GM21381 (cell line): ENCODE measurements around the gene OLFML1.

Experiments
- ATAC-seq: cut with Tn5 transposase; IDR thresholded peaks from one replicate; pipeline ENCODE4 v1.9.1; 2021; ENCODE audit warnings: mild to moderate bottlenecking, moderate library complexity; ENCODE audit not compliant: unreplicated experiment

Gene OLFML1

DNA sequence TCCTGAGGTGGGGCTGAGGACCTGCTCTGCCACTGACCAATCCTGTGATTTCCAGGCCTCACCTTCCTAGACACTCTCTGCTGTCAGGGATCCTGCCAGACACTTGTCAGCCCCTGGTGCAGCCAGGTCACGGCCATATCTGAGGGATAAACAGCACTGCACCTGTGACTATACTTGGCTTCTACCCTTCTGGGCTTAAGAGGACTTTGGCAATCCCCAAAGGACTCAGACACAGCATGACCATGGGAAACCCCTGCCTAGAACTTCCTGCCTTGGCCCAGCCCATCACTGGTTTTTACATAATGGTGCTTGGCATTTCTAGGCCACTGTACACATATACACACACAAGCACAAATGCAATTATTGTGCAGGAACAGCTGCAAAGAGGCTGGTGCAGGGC lies 11.6 kb upstream of the OLFML1 start:
- ATAC-seq: peak; percentile 83

DNA sequence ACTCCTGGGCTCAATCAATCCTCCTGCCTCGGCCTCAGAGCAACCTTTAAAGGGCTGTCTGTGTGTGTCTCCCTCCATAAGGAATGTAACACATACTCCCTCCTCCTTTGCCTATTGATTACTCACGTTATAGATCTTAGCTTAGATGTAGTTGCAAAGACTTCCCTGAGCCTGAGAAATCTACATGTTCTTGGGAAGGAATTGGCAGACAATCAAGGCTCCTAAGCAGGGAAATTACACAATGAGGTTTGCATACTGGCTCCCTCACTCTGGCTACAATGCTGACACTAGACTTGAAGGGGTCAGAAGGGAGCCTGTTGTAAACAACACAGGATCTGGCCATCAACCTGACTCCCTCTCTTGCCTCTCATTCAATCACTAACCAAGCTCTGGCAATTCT lies 5.2 kb upstream of the OLFML1 start:
- ATAC-seq: no peak

DNA sequence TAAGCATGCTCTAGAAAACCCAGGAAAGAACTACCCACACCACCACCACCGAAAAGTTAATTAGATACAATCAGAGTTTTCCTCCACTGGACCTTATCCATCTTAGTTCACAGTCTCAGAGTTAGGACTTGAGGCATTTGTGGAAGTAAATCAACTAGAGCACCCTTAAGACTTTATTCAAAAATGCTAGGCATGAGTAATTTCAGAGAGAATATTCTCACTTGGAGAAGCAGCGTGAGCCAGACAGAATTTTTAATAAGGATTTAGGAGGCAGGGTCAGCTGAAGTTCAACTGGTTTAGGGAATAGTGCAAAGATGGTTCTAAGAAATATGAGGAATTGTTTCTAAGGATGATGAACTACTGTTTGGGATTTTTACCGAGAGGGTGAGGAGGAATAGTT lies 1.2 kb upstream of the OLFML1 start:
- no peak for ATAC-seq

DNA sequence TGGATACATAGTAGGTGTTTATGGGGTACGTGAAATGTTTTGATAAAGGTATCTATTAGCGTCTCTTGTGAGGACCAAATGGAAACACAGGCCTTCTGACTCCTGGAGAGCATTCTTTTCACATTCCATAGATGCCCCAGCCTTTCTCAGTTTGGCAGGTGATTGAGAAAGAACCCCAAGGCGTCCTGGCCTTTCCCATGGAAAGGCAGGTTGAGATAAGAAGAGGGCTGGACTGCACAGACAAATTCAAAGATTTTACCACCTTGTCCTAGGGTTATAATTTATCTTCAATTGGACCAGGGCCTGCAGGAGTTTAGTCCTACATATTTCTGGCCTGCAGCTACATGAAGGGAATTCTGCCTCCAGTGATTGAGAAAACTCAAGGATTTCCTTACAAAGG lies 661 bp upstream of the OLFML1 start:
- ATAC-seq: no peak

DNA sequence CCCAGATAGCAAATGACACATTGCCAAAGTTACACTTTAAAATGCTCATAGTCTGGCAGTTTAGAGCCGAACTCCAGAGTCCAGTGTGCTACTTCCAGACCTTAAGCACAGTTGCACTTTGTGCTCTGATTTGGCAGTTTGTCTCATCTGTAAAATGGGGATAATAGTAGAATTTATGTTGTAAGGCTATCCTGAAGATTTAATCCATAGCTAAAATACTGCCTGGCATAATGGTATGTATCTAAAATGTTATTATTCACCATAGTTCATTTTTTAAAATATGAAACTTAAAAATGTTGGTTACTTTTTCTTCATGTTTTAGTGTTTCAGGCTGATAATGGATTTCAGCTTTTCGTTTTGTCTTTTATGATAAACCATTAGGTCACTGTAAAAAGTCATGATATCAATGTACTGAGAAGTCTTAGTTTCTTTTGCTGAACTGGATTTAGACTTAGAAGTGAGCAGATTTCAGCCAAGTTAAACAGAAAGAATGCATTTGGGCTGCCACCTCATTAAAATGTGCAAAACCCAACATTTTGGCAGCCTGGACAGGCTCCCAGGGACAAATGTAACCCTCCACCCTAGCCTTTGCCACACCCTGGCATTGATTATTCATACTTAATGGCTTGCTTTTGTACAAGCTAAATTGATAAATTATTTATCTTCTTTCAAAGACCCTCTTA lies 933 bp downstream of the OLFML1 start:
- ATAC-seq: no peak

DNA sequence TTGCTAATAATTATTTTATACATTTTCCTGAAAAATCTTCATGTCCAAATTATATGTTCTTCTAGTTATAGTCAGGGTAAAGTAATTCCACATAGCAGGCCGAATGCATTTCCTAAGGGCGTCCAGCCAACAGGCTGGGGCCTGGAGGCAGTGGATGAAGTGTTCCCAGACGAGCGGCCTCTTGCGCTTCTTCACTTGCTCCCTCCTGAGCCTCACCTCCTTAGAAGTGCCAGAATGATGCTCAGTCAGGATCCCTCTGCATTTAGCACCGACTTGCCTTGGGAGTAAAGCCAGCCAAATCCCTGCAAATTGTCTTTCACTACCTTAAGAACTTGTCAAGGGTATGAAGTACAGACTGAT lies 1.5 kb downstream of the OLFML1 start:
- ATAC-seq: no peak

DNA sequence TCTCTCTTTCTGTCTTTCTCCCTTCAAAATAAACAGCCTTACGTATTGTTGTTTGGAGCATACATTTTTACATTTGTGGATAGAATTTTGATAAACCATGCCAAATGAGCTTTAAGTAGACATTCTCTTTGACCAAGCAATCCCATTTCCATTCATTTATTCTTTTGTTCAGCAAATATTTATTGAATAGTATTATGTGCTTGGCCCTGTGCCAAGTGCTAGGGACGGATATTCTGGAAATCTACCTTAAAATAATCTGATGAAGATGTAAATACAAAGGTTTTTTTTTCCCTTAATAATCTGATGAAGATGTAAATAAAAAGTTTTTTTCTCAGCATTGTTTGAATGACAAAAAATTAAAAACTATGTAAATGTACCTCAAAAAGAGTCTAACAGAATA lies 2.1 kb downstream of the OLFML1 start:
- ATAC-seq: no peak

DNA sequence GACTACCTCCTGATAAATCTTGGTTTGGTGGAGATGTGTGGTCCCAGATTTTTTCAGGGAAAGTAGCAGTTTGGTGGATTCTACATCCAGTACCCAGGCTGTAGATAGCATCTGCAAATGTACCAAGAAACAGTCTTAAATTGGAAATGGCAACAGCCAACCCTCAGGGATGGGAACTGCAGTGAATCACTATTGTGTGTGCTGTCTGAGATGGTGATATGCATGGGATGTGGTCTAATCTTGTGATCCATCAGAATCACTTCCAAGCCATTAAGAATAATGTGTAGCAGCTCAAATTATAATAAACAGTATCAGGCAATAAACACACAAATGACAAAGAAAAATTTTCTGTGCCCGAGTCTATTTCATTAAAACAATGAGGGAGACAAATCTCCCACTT lies 3.4 kb downstream of the OLFML1 start:
- ATAC-seq: no peak

DNA sequence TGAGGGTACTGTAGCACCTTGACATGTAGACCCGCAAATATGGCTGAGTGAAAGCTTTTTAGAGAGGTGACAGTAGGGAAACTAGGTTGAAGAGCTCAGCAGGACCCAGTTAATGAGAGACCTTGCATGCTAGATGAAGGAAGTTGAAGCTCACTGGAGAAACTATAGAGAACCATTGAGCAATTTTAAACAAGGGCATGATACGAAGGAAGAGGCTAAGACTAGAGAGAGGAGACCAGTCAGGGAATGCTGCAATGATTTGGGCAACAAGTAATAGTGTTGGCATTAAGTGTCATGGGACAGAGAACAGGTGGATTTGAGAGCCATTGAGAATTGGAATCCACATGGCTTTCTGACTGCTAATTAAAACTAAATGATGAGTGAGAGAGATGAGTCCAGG lies 4.1 kb downstream of the OLFML1 start:
- ATAC-seq: no peak

DNA sequence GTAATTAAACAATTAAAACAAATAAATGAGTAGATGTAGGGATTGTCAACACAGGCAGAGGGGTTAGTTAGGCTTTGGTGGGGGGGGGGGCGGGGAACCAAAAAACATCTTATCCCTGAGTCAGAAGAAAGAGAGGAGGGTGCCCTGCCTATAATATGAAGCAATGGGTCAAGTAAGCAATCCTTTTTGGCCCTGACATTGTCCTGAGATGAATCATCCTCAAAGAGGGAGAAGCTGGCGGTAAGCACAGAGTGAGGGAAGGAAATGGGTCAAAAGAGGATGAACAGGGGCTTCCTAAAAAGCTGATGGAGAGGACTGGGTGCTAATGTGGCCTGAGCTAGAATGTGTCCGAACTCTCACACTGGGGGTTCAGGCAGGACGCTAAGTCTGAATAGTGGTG lies 4.7 kb downstream of the OLFML1 start:
- no peak for ATAC-seq

DNA sequence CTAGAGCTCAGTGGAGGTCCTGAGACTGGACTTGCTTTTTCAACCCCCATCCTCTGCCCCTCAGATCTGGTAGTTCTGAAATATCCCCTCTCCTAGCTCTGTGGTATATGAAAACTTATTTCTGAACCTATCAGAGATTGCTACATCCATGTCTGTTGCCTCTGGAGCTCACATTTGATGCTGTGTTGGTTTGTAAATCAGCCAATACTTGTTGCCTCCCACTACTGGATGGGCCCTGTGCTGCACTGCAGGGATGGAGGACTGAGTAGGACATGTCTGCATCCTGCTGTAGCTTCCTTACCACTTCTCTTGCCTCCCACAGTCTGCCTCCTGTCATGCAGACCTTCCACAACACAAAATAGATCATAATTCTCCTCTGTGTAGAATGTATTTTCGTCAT lies 5.2 kb downstream of the OLFML1 start:
- no peak for ATAC-seq

DNA sequence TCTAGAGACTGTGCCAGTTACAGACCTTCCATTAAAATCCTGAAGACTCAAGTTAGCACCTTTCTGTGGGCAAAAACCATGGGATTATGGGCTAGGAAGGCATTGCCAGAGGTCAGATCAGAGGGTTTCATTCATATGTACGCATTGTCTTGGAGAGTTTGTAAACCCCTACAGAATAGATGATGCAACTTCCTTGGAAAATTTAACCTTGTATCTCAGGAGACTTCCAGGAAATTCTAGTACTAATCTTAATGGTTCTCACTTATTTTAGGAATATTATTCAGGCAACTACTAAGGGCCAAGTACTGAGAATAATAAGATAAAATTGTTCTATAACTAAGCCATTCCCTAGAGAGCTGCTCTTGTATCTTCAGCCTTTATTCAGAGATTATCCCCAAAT lies 6.9 kb downstream of the OLFML1 start:
- no peak for ATAC-seq

DNA sequence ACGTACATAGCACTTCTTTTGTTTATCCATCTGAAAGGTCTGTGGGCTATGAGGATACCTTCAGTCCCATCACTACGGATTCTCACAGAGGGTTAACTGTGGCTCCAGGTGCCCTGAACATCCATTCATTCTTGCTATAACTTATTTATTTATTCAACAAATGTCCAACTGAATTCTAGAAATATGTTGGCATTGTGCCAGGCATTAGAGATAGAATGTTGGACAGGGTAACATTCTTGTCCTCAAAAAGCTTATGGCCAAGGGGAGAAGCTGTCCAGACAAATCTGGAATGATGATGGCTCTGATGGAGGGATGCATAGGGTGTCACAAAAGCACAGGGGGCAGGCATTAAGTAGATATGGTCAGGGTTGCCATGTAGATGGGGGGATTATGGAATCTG lies 8.4 kb downstream of the OLFML1 start:
- ATAC-seq: no peak

DNA sequence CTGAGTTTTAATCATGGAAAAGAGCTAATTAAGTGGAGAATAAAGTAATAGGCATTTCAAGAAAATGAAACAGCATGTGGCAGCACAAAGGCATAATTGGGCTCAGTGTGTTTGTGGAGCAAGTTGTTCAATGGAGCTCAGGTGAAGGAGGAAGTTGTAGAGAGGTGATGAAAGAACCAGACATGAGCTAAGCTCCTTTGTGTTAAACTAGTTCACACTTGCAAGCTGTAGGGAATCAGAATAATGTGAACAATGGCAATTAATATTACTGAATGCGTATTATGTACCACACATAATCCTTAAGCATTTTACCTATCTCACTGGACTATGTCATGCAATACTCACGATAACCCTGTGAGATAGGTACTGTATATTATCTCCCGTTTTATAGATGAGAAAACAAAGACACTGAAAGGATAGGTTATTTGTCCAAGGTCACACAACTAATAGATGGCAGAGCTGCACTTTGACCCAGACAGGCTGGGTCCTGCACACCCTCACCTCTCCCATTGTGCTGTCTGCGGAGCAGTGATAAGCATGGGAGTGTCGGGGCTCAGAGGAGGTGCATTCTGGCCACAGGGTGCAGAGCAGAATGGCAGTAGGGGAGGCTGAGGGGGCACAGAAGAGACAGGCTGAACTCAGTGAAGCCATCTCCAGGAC lies 8.9 kb downstream of the OLFML1 start:
- no peak for ATAC-seq

DNA sequence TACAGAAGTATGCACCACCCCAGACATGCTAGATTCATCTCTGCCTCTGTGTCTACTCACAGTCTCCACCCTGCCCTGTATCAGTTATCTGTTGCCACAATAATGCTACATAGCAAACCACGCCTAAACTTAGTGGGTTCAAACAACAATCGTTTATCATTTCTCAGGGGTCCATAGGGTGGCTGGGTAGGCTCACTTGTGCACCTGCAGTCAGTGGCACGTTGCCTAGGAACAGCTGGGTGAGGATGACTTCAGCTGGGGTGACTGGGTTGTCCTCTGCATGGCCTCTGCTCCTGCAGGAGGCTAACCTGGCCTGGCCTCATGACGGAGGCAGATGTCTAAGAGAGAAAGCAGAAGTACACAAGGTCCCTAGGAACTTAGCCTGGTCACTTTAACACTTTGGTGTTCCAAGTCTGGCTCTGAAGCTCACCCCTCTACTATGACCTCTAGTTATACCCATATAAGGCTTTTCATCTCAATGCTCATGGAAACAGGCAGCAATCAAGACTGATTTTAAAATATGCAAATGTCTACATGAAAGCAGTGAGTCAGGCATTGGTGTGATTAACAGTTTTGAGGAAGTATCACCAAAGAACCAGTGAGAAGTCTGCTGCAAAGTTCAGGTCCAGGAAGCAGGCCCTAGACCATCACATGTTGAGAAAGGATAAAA lies 10.7 kb downstream of the OLFML1 start:
- ATAC-seq: peak; percentile 94

DNA sequence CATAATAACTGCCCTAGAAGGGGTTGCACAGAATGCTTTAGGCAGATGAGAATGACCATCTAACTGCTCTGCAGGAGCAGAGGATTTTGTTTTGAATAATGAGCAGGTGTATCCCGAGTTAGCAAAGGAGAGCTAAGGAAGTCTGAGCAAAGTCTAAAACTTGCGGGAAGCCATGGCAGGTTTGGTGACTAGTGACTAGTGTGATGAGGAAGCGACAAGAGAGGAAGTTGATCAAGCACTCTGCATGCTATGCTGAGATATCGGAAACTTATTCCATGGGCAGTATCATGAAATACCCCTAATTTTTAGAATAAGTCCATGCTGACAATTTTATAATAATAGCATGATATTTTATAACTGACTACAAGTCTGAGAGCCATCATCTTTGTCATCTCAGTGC lies 12.9 kb downstream of the OLFML1 start:
- no peak for ATAC-seq

DNA sequence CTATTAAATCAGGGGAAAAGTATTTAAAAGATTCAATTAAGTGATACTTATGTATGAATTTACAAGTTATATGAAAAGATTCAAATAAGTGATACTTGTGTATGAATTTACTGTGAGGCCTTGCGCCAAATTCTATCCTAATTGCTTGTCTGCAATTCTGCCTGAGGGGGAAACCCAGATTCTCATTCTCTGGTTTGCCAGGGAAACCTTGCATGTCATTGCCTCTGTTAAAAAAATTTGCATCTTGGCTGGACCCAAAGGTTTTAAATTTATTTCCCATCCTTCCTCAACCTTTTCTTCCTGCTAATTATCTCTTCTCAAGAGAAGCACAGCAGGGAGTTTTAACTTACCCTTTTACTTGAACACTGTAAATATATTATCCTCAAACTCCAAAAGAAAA lies 13.8 kb downstream of the OLFML1 start:
- ATAC-seq: no peak

DNA sequence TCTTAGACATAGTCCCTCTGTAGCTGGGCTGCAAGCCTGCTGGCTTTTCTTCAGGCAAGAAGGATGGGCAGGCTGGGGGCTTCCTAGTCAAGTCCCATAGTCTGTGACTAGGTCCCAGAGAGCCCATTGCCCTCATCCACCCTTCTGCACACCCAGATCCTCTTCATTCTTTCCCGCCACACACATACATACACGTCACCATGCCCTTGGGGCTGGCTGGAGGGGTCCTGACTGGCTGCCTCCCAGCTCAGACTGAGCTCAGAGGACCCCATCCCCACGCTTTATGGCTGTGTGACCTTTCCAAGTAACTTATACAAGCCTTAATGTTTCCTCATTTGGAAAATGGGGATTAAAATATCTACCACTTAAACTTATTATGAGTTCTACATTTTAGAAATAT lies 14.9 kb downstream of the OLFML1 start:
- ATAC-seq: no peak

DNA sequence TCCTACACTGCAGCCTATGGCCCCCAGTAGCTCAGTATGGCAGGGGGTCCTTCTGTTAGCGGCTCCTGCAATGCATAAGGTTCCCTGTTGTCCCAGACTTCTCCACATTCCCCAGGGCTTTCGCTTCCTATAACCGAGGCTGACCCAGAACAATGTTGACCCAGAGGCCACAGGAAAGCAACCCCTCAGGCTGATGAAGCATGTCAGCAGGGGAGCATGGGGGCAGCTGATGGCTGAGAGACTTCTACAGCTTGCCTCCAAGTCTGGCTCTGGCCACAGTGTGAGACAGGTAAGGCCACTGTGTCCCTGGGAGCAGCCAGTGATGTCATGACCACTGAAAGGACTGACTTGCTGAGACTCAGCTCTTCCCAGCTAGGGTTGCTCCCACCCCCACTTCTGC lies 15.9 kb downstream of the OLFML1 start:
- no peak for ATAC-seq

DNA sequence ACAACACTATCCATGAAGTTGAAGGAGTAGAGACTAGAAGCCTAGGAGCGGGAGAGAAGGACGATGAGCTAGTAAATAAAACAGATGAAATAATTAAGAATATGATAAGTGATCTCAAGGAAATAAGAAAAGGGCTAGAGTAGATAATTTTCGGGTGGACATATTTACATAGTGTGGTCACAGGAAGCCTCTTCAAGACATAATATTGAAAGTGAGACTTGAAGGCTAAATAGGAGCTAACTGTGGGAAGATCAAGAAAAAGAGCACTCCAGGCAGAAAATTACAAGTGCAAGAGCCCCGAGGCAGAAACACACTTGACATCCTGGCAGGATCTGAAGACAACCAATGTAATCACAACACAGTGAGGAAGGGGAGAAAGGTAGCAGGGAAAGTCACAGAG lies 16.6 kb downstream of the OLFML1 start:
- no peak for ATAC-seq

DNA sequence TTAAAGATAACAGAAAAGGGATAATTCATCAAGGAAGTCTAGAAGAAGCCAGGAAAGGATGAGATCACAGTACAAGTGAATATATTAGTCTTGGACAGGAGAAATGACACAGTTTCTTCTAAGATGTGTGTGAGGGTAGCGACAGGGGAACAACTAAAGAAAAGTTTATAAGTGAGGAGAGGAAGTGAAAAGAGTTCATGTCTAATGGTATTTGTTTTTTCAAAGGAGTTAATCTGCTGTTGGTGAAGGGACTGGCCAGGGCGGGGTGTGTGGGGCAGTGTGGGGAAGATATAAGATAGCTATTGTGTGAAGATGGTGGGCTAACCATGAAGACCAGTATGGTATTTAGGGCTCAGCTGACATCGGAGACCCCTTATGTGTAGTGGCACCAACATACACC lies 20.9 kb downstream of the OLFML1 start:
- ATAC-seq: no peak

DNA sequence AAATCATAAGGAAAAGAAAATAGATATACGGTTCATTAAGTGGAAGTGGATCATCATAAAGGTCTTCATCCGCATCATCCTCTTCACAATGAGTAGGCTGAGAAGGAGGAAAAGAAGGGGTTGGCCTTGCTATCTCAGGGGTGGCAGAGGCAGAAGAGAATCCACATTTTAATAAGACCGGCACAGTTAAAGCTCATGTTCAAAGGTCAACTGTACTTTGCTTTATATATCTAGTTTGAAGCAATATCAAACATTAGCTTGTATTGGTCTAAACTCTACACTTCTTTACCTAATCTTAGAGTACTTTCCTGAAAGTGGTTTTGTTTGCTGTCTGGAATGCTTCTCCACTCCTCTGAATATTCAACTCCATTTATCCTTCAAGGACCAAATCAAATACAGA lies 22.8 kb downstream of the OLFML1 start:
- ATAC-seq: no peak

DNA sequence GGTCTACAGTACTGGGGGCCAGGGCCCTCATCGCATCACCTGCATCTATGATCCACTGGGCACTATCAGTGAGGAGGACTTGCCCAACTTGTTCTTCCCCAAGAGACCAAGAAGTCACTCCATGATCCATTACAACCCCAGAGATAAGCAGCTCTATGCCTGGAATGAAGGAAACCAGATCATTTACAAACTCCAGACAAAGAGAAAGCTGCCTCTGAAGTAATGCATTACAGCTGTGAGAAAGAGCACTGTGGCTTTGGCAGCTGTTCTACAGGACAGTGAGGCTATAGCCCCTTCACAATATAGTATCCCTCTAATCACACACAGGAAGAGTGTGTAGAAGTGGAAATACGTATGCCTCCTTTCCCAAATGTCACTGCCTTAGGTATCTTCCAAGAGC lies 24.7 kb downstream of the OLFML1 start:
- ATAC-seq: no peak
